Hepatocyte (in vitro differentiated cells): Measurements from ENCODE around the gene TGFB3. TPM values are rescaled to one million over a fixed set of nuclear protein-coding genes. Genes with fewer than 3 reads are reported as not detected.

Source experiments
- DNase-seq: peaks from one replicate; pipeline ENCODE4 v3.0.0-alpha.2; 2016; ENCODE audit warnings: low spot score
- H2AFZ ChIP-seq: fragments of 200-600 bp; sonication (generic); 2 replicates; pipeline ENCODE4 v1.6.0; 2016; ENCODE audit warnings: antibody characterized with exemption, mild to moderate bottlenecking
- H3K27ac ChIP-seq: fragments of 200-600 bp; sonication (generic); 2 replicates; pipeline ENCODE4 v1.5.1; 2016; ENCODE audit warnings: mild to moderate bottlenecking
- H3K27me3 ChIP-seq: fragments of 200-600 bp; sonication (generic); 2 replicates; pipeline ENCODE4 v1.6.1; 2016
- H3K36me3 ChIP-seq: fragments of 200-600 bp; sonication (generic); replicated peaks from 2 replicates; pipeline ENCODE4 v1.5.1; 2016; ENCODE audit warnings: low read depth; ENCODE audit not compliant: insufficient read depth
- H3K4me1 ChIP-seq: fragments of 200-600 bp; sonication (generic); 2 replicates; pipeline ENCODE4 v1.5.1; 2016; ENCODE audit warnings: mild to moderate bottlenecking, moderate library complexity; ENCODE audit not compliant: insufficient read depth
- H3K4me2 ChIP-seq: fragments of 200-600 bp; sonication (generic); 2 replicates; pipeline ENCODE4 v1.6.0; 2016
- H3K4me3 ChIP-seq: fragments of 200-600 bp; sonication (generic); 2 replicates; pipeline ENCODE4 v1.5.1; 2016; ENCODE audit warnings: mild to moderate bottlenecking
- H3K79me2 ChIP-seq: fragments of 200-600 bp; sonication (generic); 2 replicates; pipeline ENCODE4 v1.6.0; 2017; ENCODE audit warnings: mild to moderate bottlenecking
- H3K9me2 ChIP-seq: fragments of 200-600 bp; sonication (generic); replicated peaks from 2 replicates; pipeline ENCODE4 v1.6.0; 2017; ENCODE audit warnings: mild to moderate bottlenecking; ENCODE audit not compliant: insufficient read depth
- H3K9me3 ChIP-seq: fragments of 200-600 bp; sonication (generic); 2 replicates; pipeline ENCODE4 v1.5.1; 2016; ENCODE audit warnings: low read depth, mild to moderate bottlenecking
- H4K20me1 ChIP-seq: fragments of 200-600 bp; sonication (generic); 2 replicates; pipeline ENCODE4 v1.6.0; 2016; ENCODE audit warnings: mild to moderate bottlenecking; ENCODE audit not compliant: insufficient read depth, poor library complexity, severe bottlenecking
- CTCF ChIP-seq: fragments of 200-600 bp; sonication (generic); IDR thresholded peaks from 2 replicates; pipeline ENCODE4 v1.5.1; 2016; ENCODE audit warnings: antibody characterized with exemption, mild to moderate bottlenecking; ENCODE audit not compliant: poor library complexity
- EZH2 ChIP-seq: fragments of 200-600 bp; sonication (generic); IDR thresholded peaks from 2 replicates; pipeline ENCODE4 v1.6.1; 2016; ENCODE audit warnings: antibody characterized with exemption, mild to moderate bottlenecking, borderline replicate concordance
- EZH2phosphoT487 ChIP-seq: fragments of 200-600 bp; sonication (generic); IDR thresholded peaks from one replicate; pipeline ENCODE4 v1.6.1; 2018; ENCODE audit warnings: antibody characterized with exemption, mild to moderate bottlenecking, low read depth, moderate library complexity; ENCODE audit not compliant: unreplicated experiment, severe bottlenecking
- WGBS: methylation state at CpG from one replicate; pipeline ENCODE4 v1.1.6; 2016; ENCODE audit warnings: low lambda C conversion rate; ENCODE audit errors: missing lambda C conversion rate; 5-methylcytosine and 5-hydroxymethylcytosine counted together
- polyA plus RNA-seq: library from polyadenylated mRNA; unstranded; fragments of >200 nt; fragmentation: Nextera tagmentation; extraction: Ambion mirVana; gene quantifications from 2 replicates; pipeline ENCODE4 v1.2.1, GENCODE V29; 2016
- total RNA-seq: library from RNA; depleted of rRNA; stranded (reverse); fragments of >200 nt; gene quantifications from 2 replicates; pipeline ENCODE4 v1.2.3, GENCODE V29; 2014

Gene TGFB3
- total RNA-seq: 26.2 and 30.5 TPM in 2 replicates
- polyA plus RNA-seq: 23.1 and 26.0 TPM in 2 replicates

- Histone ChIP-seq H3K27ac (peak within 1 kb of the TSS; percentile 98), H2AFZ (peak within 1 kb of the TSS; percentile 97), H3K36me3 (no peaks in the 10 kb centered on the region), H3K4me3 (peak within 1 kb of the TSS; percentile 80), H3K79me2 (peaks cover 36% of the 10 kb centered on the region), H4K20me1 (no peaks in the 10 kb centered on the region), H3K4me2 (peak within 1 kb of the TSS; percentile 91), H3K4me1 (peaks cover 23% of the 10 kb centered on the region), H3K9me2 (no peaks in the 10 kb centered on the region), H3K9me3 (no peaks in the 10 kb centered on the region), H3K27me3 (no peaks in the 10 kb centered on the region)
- TF ChIP-seq EZH2phosphoT487: no peak
- DNase-seq: peak; percentile 86
- WGBS: 2% methylated on average over 25 of the region's 26 CpGs
Observed at GRCh38 chr14:75981426-75982265, at the start of gene TGFB3. Gene TGFB3, minus strand, starts transcription at chr14:75981995. Its CDS starts 1,102 bp downstream, at chr14:75980893.

- 93% methylated on average over 4 of the region's 4 CpGs for WGBS
- Histone ChIP-seq H3K9me3 (peaks cover 2% of the 10 kb centered on the region), H3K79me2 (no peaks in the 10 kb centered on the region), H3K4me3 (no peak overlapping the region), H3K4me2 (no peak overlapping the region), H3K36me3 (peaks cover 2% of the 10 kb centered on the region), H3K27ac (no peak overlapping the region), H2AFZ (no peak overlapping the region), H3K27me3 (no peaks in the 10 kb centered on the region), H4K20me1 (no peaks in the 10 kb centered on the region), H3K9me2 (no peaks in the 10 kb centered on the region), H3K4me1 (no peaks in the 10 kb centered on the region)
- no peak for DNase-seq
- TF ChIP-seq CTCF (no peak), EZH2phosphoT487 (no peak), EZH2 (no peak)
Observed at GRCh38 chr14:76024211-76024907, 42.6 kb upstream of the TGFB3 start.

- no peaks in the 10 kb centered on the region for H3K4me1 ChIP-seq
Observed at GRCh38 chr14:76023757-76024156, 42.0 kb upstream of the TGFB3 start.

More at GRCh38 chr14:76023757-76024156, 42.0 kb upstream of the TGFB3 start:
- Histone ChIP-seq H3K4me3 (no peak overlapping the region), H3K79me2 (no peaks in the 10 kb centered on the region), H4K20me1 (no peaks in the 10 kb centered on the region), H3K27ac (no peak overlapping the region), H3K9me2 (no peaks in the 10 kb centered on the region), H3K27me3 (no peaks in the 10 kb centered on the region), H3K36me3 (peaks cover 5% of the 10 kb centered on the region), H2AFZ (no peak overlapping the region), H3K9me3 (peaks cover 6% of the 10 kb centered on the region), H3K4me2 (no peak overlapping the region)
- no peak for DNase-seq
- WGBS: 77% methylated on average over 1 of the region's 1 CpG
- TF ChIP-seq EZH2phosphoT487 (no peak), CTCF (no peak), EZH2 (no peak)
